ENCODE data around the gene ITPA. TPM values are rescaled to one million over a fixed set of nuclear protein-coding genes. Genes with fewer than 3 reads are reported as not detected.

ITPA gene
- total RNA-seq, 4 donors from 2014 or later, result 58.3 to 81.3 (median 68.2) TPM

- intact Hi-C loops (cut with DNase I), result loop anchor here (2.0 kb wide), 1 partner anchor 28 kb away; no protein-coding TSS in a partner anchor
- H3K4me3 ChIP-seq (replicated peaks in 1 of 3), result no peak overlapping the region
- H3K27me3 ChIP-seq, result no peaks in the 10 kb centered on the region
- WGBS, 2 donors, result 87 to 91% methylated on average over 4 to 9 of the region's 10 CpGs
- DNase-seq, result no peak
- TF ChIP-seq, protein P1, sequence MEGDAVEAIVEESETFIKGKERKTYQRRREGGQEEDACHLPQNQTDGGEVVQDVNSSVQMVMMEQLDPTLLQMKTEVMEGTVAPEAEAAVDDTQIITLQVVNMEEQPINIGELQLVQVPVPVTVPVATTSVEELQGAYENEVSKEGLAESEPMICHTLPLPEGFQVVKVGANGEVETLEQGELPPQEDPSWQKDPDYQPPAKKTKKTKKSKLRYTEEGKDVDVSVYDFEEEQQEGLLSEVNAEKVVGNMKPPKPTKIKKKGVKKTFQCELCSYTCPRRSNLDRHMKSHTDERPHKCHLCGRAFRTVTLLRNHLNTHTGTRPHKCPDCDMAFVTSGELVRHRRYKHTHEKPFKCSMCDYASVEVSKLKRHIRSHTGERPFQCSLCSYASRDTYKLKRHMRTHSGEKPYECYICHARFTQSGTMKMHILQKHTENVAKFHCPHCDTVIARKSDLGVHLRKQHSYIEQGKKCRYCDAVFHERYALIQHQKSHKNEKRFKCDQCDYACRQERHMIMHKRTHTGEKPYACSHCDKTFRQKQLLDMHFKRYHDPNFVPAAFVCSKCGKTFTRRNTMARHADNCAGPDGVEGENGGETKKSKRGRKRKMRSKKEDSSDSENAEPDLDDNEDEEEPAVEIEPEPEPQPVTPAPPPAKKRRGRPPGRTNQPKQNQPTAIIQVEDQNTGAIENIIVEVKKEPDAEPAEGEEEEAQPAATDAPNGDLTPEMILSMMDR (IDR thresholded peaks at IDR 0.05), result no peak
- TF ChIP-seq POLR2A (IDR thresholded peaks at IDR 0.05), result no peak
- H3K4me1 ChIP-seq, result no peaks in the 10 kb centered on the region
- peaks cover 51 to 60% of the 10 kb centered on the region in 2 donors for H3K36me3 ChIP-seq
- no peaks in the 10 kb centered on the region for H3K9me3 ChIP-seq
- H3K27ac ChIP-seq, result no peak overlapping the region
Measured at GRCh38 chr20:3194617-3195280, 14.5 kb upstream of the ITPA start.

DNA sequence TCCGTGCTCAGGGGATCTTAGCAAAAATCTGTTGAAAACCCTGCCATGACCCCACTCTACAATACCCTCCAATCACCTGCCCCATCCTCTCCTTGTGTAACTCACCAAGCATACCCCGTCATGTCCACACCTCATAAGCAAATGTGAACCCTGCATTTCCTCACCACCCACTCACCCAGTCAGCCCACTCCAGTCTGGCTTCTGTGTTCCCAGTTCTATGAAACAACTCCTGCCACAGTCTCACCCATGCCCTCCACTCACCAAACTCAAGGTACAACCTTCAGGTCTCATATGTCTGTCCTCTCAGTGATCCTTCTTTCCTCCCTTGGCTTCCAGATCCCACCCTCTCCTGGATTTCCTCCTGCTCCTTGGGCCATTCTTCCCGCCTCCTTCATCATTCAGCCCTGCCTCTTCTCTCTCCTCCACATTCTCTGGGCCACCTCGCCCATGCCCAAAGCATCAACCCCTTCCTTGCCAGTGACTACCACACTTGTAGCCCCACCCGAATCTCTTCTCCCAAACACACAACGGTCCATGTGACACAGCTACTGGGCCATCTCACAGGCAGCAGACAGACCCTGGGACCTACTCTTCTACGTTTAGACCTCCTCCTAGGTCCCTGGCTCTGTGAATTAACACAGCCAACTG lies 13.6 kb upstream of the ITPA start:
- TF ChIP-seq POLR2A (IDR thresholded peaks at IDR 0.05), result no peak
- TF ChIP-seq, protein P1 (IDR thresholded peaks at IDR 0.05), result no peak
- 93 to 95% methylated on average over 7 of the region's 7 CpGs for WGBS, 2 donors
- DNase-seq, result no peak
- Histone ChIP-seq H3K9me3 (no peaks in the 10 kb centered on the region), H3K36me3 (peaks cover 49 to 61% of the 10 kb centered on the region in 2 donors), H3K27me3 (no peaks in the 10 kb centered on the region), H3K4me3 (replicated peaks in 1 of 3) (no peak overlapping the region), H3K4me1 (no peaks in the 10 kb centered on the region), H3K27ac (no peak overlapping the region)
- intact Hi-C loops (cut with DNase I), result loop anchor here (2.0 kb wide), 1 partner anchor 29 kb away; no protein-coding TSS in a partner anchor

DNA sequence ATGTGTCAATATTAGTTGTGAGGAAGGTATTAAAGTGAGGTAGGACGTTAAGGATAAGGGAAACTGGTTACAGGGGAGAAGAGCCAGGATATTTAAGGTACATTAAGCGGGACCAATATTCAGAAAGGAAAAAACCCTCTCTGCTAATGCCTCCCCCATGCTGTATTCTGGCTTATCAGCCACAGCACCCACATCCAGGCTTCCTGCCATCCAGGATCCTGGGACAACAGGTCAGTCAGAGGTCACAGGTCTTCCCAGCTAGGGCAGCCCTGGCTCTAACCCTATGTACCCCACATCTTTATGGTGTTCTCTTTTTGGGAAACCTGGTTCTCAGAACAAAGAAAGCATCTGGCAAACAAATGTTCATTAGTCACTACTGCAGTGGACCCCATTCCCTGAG lies 10.1 kb upstream of the ITPA start:
- whole genome bisulfite sequencing, 2 donors, result 47 to 68% methylated on average over 2 of the region's 2 CpGs
- Histone ChIP-seq H3K36me3 (peaks cover 30 to 31% of the 10 kb centered on the region in 2 donors), H3K4me1 (peaks cover 8 to 13% of the 10 kb centered on the region in 2 donors), H3K27ac (no peak overlapping the region), H3K27me3 (no peaks in the 10 kb centered on the region), H3K9me3 (no peaks in the 10 kb centered on the region), H3K4me3 (replicated peaks in 1 of 3) (no peak overlapping the region)
- TF ChIP-seq, protein P1 (IDR thresholded peaks at IDR 0.05), result no peak
- TF ChIP-seq POLR2A (IDR thresholded peaks at IDR 0.05), result no peak
- intact Hi-C loops (cut with DNase I), result no loop called here
- DNase-seq, result no peak

- intact Hi-C loops (cut with DNase I), result loop anchor here (10.0 kb wide), 1 partner anchor 205 kb away; the partner anchor contains the start of gene DNAAF9
- Histone ChIP-seq H3K36me3 (peaks cover 22 to 24% of the 10 kb centered on the region in 2 donors), H3K9me3 (no peaks in the 10 kb centered on the region), H3K4me1 (peaks cover 8 to 13% of the 10 kb centered on the region in 2 donors), H3K27me3 (no peaks in the 10 kb centered on the region), H3K4me3 (replicated peaks in 1 of 3) (no peak overlapping the region), H3K27ac (no peak overlapping the region)
- DNase-seq, result no peak
- 92 to 94% methylated on average over 25 to 27 of the region's 27 CpGs for WGBS, 2 donors
- no peak for TF ChIP-seq POLR2A (IDR thresholded peaks at IDR 0.05)
- TF ChIP-seq, protein P1 (IDR thresholded peaks at IDR 0.05), result no peak
Measured at GRCh38 chr20:3199976-3200755, 9.1 kb upstream of the ITPA start.
